Right ventricle myocardium inferior (tissue), 1 donor: ENCODE results near the gene IL3RA. TPM values are rescaled to one million over a fixed set of nuclear protein-coding genes. Genes with fewer than 3 reads are reported as not detected.
"Not testable (repeated sequence)": the region's sequence is repeated elsewhere in the genome, so short reads cannot be mapped to it uniquely, and the experiment has no call there.

Experiments used
- ATAC-seq: fragments of 200-7000 bp; cut with Tn5 transposase; one replicate; pipeline ENCODE4 v1.9.1; 2020; ENCODE audit warnings: mild to moderate bottlenecking, moderate library complexity
- DNase-seq: peaks from one replicate; pipeline ENCODE4 v3.0.0; 2021; ENCODE audit errors: missing footprints
- intact Hi-C: fragments of 100-400 bp; cut with DNase I; formaldehyde crosslinking; loops from one replicate; pipeline ENCODE4 v1.11.0; 2022
- total RNA-seq: library from RNA; stranded (reverse); fragmentation: NEBNext Ultra II Directional; extraction: Animal tissue kit (Norgen Biotek cat#: 25700); gene quantifications from one replicate; pipeline ENCODE4 v1.2.1, GENCODE V29; 2021
- donor health status: DM: no; HTN: yes; CAD: no; lungs with severe emphysema.

IL3RA gene
- total RNA-seq, 1 donor from 2014 or later, result 8.1 TPM

DNA sequence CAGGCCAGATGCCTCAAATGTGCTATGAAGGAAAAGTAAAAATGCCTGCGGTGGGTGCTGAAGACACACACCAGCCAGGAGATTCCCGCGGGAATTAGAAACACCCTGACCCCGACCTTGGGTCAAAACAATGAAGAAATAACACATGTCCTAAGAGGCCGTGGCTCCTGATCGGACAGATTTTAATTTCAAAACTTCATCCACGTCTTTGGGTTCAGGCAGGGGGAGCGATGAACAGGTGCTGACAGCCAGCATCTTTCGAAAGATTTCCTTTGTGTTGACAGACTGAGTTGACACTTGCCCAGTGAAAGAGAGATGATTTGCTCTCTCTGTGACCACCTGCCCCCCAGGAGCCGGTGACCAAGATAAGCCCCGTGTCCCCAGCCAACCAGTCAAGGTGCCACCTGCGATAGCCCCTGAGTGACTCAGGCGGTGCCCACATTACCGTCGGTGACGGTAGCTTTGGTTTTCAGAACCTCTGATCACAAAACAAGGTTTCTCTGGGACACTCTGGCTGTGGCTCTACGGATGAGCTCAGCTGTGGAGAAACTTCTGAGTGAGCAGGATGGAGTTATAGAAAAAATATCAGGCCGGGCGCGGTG lies 11.0 kb upstream of the IL3RA start:
- intact Hi-C loops, result no loop called here
- no peak for ATAC-seq
- DNase-seq, result peak; percentile 4

DNA sequence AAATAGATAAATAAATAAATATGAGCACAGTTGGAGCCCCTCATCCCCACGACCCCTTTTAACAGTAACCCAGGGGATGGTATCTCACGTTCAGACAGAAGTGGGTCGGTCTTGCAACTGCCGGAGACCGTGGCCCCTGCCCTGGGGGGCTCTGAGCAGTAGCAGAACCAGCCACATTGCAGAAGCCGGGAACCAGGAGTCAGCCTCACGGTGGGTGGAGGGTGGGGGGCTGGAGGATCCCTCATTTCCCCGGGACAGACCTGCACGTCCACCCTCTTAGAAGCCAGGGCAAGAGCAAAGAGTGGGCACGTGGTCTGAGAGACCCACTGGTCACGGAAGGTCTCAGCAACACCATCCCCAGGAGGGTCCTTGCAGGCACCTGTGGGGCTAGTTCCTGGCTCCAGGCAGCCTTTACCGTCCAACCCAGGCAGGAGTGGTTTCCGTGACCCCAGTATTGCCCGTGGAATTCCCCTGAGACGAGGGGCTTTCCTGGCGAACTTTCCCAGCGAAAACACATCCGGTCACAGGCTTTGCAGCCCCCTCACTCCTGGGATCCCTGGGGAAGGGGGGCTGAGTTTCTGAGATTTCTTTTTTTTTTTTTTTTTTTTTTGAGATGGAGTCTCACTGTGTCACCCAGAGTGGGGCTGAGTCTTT lies 8.8 kb upstream of the IL3RA start:
- peak; percentile 9 for DNase-seq
- intact Hi-C loops, result no loop called here

DNA sequence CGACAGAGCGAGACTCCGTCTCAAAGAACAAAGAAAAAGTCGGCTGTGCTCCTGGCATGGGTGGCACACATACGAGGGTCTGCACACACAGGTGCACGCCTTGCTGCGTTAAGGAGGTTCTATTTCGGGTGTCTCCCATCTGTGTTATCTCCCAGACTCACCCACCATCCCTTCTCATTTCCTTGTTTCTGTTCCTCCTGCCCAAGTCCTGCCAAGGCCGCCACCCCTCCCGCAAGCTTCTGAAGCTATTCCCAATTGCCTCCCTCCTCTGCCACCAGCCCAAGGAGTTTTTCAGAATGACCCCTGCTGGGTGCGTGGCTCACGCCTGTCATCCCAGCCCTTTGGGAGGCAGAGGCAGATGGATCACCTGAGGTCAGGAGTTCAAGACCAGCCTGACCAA lies 6.0 kb upstream of the IL3RA start:
- DNase-seq (peak; percentile 43), ATAC-seq (no peak)
- intact Hi-C loops, result no loop called here

More for the DNA sequence above, 8.8 kb upstream of the IL3RA start:
- ATAC-seq, result no peak

- peak; percentile 67 for DNase-seq
- intact Hi-C loops, result loop anchor here (2.0 kb wide), 1 partner anchor 60 kb away; the partner anchor contains the start of gene SLC25A6
- ATAC-seq, result not testable (repeated sequence)
Measured at GRCh38 chrX:1332433-1332832, 4.2 kb upstream of the IL3RA start.

- DNase-seq (peak; percentile 8), ATAC-seq (no peak)
- intact Hi-C loops, result no loop called here
Measured at GRCh38 chrX:1334854-1335253, 1.7 kb upstream of the IL3RA start.

DNA sequence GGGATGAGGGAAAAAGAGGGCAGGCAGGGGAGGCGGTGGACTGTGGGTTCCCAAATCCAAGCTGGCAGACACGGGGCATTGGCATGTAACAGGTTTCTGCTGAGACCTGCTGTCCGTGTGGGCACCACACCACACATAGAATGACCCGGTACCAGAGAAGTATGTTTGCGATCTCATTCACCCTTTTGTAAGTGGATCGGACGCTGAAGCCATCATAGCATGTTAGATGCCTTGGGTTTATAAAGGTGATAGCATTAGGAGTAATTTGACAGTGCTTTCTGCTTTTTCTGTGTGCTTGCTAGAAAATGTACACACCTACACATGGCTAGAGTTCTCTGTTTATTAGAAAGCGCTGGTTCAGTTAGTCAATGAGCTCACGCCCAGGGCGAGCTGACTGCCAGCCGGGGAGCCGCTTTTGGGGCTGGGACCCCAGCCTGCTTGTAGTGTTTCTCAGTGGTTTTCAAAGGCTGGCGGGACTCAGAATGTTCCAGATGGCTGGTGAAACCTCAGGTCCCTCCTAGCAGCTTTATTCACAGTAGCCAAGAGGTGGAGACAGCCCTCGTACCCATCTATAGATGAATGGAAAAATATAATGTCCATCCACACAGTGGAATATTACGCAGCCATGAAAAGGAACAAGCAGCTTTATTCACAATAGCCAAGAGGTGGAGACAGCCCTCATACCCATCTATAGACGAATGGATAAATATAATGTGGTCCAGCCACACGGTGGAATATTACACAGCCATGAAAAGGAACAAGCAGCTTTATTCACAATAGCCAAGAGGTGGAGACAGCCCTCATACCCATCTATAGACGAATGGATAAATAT lies 579 bp downstream of the IL3RA start:
- ATAC-seq, result no peak
- intact Hi-C loops, result no loop called here
- DNase-seq, result peak; percentile 18

DNA sequence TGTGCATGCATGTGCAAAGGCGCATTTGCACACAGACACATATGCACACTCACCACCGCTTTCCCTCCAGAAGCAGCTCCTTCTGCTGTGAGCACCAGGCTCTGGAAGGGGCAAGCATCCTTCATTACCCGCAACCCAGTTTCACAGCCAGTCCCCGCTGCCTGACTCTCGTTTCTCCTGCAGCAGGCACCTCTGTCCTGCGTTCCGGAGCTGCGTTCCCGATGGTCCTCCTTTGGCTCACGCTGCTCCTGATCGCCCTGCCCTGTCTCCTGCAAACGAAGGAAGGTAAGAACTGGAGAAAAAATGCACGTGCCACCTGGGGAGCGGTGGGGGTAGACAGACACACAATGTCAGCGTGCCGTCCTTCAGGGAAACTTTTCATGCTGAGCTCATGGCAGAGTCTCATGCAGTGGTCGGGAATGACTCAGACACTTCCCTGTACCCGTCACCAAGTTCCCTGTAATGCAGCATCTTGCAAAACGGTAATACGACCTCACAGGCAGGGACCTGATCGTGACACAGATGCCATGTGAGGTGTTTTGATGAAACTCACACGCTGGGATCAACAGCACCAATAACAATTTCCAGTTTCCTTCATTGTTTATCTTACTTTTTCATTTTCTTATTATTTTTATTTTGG lies 5.1 kb downstream of the IL3RA start:
- intact Hi-C loops, result no loop called here
- ATAC-seq (no peak), DNase-seq (peak; percentile 23)

GRCh38 chrX:1349606-1350005 lies 13.0 kb downstream of the IL3RA start:
- intact Hi-C loops, DNase-seq, ATAC-seq: not testable (repeated sequence)

DNA sequence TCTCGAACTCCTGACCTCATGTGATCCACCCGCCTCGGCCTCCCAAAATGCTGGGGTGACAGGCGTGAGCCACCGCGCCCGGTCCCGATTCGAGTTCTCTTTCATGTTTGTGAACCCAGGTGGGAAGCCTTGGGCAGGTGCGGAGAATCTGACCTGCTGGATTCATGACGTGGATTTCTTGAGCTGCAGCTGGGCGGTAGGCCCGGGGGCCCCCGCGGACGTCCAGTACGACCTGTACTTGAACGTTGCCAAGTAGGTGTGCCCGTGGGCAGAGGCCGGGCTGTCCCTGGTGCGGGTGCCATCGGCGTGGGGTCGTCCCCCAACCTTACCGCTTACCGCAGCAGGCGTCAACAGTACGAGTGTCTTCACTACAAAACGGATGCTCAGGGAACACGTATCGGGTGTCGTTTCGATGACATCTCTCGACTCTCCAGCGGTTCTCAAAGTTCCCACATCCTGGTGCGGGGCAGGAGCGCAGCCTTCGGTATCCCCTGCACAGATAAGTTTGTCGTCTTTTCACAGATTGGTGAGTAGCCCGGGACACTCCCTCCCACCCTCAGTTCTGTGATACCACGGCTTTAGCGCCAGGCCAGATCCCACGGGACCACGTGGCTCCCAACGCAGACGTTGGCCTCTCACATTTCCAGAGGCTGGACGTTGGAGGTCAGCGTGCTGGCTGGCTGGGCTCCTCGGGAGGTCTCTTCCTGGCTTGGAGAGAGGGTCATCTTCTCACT lies 15.6 kb downstream of the IL3RA start:
- ATAC-seq, result no peak
- DNase-seq, result no peak
- intact Hi-C loops, result no loop called here

- DNase-seq (no peak), ATAC-seq (no peak)
- intact Hi-C loops, result no loop called here
Measured at GRCh38 chrX:1354036-1355019, 17.7 kb downstream of the IL3RA start.

DNA sequence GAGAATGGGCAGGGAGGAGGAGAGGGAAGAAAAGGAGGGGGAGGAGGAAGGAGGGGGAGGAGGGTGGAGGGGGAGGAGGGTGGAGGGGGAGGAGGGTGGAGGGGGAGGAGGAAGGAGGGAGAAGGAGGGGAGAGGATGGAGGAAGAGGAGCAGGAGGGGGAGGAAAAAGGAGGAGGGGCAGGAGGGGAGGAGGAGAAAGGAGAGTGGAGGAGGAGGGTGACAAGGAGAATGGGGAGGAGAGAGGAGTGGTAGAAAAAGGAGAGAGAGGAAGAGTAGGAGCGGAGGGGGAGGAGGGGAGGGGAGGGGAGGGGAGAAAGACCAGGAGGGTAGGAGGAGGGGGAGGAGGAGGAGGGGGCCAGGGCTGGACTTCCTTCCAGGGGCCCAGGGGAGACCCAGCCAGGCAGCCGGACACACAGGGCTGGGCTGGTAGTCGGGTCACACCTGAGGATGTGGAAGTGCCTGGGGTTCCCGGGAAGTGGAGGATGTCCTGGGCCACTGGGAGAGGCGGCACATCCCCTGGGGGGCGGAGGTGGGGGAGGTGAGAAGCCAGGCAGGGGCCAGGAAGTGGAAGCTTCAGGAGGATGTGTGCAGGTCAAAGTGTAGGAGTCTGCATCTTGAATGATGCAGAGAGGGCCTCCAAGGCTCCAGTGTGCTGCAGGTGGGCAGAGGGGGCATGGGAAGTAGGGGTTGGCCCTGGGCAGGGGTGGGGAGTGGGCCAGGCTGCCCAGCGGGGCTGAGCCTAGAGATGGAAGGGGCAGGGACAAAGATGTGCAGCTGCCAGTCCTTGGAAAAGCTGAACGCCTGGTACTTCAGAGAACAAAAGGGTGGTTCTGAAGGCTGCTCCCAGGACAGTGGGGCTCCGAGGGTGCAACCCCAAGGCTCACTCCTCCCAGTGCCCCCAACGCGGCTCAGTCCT lies 18.8 kb downstream of the IL3RA start:
- no peak for DNase-seq
- intact Hi-C loops, result no loop called here
- peak; percentile 20 for ATAC-seq

DNA sequence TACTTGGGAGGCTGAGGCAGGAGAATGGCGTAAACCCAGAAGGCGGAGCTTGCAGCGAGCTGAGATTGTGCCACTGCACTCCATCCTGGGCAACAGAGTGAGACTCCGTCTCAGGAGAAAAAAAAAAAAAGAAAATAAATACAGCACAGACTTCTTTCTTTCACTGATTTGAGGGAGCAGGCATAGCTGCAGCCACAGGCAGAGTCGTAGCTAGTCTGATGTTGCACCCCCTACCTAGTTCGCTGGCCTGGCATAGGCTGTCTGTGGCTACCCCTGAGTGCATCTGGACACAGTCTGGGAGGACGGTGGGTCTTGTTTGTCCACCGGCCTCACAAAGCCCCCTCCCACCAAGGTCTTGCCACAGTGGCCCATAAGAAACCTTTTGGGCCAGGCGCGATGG lies 21.4 kb downstream of the IL3RA start:
- intact Hi-C loops, result no loop called here
- no peak for DNase-seq
- ATAC-seq, result no peak

GRCh38 chrX:1358793-1359476 lies 22.4 kb downstream of the IL3RA start:
- DNase-seq (no peak), ATAC-seq (no peak)
- intact Hi-C loops, result no loop called here

GRCh38 chrX:1359477-1359873 lies 22.9 kb downstream of the IL3RA start:
- intact Hi-C loops, result no loop called here
- DNase-seq (no peak), ATAC-seq (no peak)

- ATAC-seq (no peak), DNase-seq (no peak)
- intact Hi-C loops, result no loop called here
Measured at GRCh38 chrX:1360171-1360570, 23.6 kb downstream of the IL3RA start.

GRCh38 chrX:1361275-1361674 lies 24.7 kb downstream of the IL3RA start:
- DNase-seq (no peak), ATAC-seq (no peak)
- intact Hi-C loops, result no loop called here
